ENCODE results near the gene GLCE. TPM values are rescaled to one million over a fixed set of nuclear protein-coding genes. Genes with fewer than 3 reads are reported as not detected.

GLCE gene
- total RNA-seq (2022; extraction: Qiagen RNA extraction) = 14.2 to 17.0 TPM (median 14.5 TPM) in 5 replicates

GRCh38 chr15:69160141-69160993 lies at the start of gene GLCE:
Gene GLCE, plus strand, starts transcription at chr15:69160635. Its CDS starts 95,172 bp downstream, at chr15:69255807.

GRCh38 chr15:69298697-69299441 lies 138.4 kb downstream of the GLCE start, which contains the start of gene PAQR5:
Gene PAQR5, plus strand, starts transcription at chr15:69298912. Its CDS starts 61,169 bp downstream, at chr15:69360081.

Other genes with a start within 250 kb of the GLCE start
- not detected in 5 replicates for gene SPESP1, start 230.1 kb upstream of the GLCE start, total RNA-seq (2022; extraction: Qiagen RNA extraction)
- gene NOX5, start 145.9 kb upstream of the GLCE start, total RNA-seq (2022; extraction: Qiagen RNA extraction) = 0.17 to 0.35 TPM (median 0.23 TPM) in 5 replicates
- gene PAQR5, start 138.3 kb downstream of the GLCE start, total RNA-seq (2022; extraction: Qiagen RNA extraction) = 69.3 to 93.4 TPM (median 86.5 TPM) in 5 replicates

All from A549 treated with AZD2906 at 1 μM for 4 hours (cell line).